ENCODE data around the gene SLC30A1.

GRCh38 chr1:211606914-211607753 lies 28.2 kb upstream of the SLC30A1 start:
- TF ChIP-seq EP300 (IDR thresholded peaks at IDR 0.05) (no peak), CTCF (IDR thresholded peaks at IDR 0.05) (no peak), POLR2A (IDR thresholded peaks at IDR 0.05) (no peak)

All from ovary (tissue), 3 donors.